HG02588 (cell line): Measurements from ENCODE around the gene SLC44A4.

ENCODE experiments used
- ATAC-seq: cut with Tn5 transposase; IDR thresholded peaks from one replicate; pipeline ENCODE4 v1.9.1; 2021; ENCODE audit warnings: mild to moderate bottlenecking, moderate library complexity; ENCODE audit not compliant: unreplicated experiment

The SLC44A4 gene

DNA sequence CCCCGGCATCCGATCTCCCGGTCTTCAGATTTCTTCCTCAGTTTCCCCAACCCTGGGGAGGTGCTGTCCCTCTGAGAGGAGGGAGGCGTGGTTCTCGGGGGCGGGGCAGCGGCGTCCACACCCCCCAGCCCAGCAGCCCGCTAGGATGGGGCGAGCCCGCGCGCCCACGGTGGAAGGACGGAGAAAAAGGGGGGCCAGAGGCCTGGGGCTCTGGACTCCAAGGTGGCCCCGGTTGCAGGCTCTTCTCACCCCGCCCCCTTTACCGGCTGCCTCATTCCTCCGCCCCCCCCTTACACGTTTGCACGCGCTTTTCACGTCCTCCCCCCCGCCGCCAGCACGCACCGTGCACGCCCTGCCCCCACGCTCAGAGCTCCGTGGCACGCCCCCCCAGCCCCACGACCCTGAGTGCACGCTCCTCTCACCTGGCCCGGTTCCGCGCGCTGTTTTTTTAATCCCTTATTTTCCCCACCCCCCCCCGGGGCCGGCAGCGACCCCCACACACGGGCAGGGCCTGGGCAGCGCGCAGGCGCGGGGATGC is 22.7 kb upstream of the SLC44A4 start:
- no peak for ATAC-seq

DNA sequence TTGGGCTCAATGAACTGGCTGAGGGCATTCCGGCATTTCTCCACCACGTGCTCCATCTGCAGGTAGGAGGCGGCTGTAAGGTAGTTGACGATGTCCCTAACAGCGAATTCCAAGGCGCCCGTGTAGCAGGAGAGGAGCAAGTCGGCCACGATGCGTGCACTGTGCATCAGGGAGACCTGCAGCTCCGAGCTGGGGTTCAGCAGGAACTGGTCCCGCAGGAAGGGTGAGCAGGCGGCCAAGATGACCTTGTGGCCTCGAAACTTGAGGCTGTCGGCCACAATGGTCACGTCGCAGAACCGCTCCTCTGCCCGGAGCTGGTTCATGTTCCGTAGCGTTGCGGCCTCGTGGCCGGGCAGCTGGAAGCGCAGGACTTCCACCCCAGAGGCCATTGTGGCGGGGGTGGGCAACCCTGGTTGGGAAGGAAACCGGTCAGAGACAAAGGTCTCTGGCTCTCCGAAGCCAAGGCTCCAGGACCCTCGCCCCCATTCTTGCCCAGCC is 22.2 kb upstream of the SLC44A4 start:
- no peak for ATAC-seq

DNA sequence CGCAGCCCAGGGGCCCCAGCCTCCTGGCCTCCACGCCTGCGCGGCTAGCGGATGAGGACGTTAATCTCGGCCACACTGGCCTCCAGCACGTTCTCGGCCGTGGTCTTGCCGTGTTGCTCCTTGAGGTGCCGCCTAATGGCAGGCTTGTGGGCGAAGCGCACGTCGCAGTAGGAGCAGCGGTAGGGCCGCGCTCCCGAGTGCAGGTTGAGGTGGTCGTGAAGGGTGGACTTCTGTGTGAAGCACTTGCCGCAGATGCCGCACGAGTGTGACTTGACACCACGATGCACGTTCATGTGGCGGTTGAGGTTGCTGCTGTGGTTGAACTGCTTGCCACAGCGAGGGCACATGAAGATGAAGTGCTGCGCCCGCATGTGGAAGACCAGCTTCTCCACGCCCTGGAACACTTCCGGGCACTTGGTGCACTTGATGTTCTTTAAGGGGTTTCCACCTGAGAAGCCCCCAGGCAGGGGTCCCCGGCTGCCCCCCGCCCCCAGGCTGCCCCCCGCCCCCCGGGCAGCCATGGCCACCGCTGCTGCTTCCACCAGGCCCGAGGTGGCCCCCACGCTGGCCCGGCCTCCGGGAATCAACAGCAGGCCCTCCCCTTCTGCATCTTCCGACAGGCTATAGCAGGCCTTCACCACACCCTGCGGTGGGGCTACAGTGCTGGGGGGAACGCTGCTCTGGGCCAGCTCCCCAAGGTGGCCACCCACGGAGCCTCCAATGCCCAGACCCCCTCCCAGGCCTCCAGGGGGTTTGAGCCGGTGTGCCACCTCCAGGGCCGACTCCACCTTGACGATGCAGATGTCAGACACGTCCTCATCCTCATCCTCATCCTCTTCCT is 21.3 kb upstream of the SLC44A4 start:
- no peak for ATAC-seq

DNA sequence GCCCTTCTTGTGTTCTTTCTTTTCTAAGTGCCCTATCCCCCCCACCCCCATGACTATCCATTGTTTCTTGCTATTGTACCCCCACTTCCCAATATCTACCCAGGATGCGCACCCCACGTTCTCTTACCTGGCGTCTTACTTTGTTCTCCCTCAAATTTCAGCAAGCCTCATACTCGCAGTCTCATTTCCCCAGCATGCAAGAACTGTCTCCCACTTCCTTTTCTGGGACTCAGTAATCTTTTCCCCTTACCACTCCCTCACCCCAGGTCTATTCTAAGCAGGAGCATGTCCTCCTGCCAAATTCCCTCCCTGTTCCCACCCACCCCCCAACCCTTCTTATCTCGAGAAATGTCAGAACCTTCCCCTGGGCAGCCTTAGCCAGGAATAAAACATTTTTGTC is 20.4 kb upstream of the SLC44A4 start:
- ATAC-seq, result no peak

DNA sequence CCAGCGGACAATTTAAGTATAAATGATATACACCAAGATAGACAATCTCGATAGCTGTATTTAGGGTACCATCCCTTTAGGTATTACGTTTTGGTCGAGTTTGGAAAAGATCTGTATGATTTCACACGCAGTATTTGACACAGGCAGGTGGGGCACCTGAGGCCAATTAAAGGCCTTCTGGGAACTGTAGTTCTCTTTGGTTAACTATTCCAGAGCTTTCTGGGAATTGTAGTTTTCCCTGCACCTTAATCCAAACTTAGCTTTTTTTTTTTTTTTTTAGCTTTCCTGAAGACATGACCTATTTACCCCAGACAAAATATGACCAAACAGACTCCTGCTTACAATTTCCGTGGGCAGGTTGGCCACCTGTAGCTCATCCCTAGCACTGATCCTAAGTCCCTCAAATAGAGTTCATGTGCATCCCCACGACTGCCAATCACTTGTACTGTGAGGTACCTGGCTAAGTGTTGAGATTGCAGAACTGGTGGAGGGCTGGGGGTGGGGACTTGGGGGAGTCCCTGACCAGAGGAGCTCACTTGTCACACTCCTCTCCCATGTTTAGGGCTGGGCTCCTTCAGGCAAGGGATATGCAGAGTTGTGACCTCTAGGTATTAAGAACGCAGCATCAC is 19.7 kb upstream of the SLC44A4 start:
- no peak for ATAC-seq

DNA sequence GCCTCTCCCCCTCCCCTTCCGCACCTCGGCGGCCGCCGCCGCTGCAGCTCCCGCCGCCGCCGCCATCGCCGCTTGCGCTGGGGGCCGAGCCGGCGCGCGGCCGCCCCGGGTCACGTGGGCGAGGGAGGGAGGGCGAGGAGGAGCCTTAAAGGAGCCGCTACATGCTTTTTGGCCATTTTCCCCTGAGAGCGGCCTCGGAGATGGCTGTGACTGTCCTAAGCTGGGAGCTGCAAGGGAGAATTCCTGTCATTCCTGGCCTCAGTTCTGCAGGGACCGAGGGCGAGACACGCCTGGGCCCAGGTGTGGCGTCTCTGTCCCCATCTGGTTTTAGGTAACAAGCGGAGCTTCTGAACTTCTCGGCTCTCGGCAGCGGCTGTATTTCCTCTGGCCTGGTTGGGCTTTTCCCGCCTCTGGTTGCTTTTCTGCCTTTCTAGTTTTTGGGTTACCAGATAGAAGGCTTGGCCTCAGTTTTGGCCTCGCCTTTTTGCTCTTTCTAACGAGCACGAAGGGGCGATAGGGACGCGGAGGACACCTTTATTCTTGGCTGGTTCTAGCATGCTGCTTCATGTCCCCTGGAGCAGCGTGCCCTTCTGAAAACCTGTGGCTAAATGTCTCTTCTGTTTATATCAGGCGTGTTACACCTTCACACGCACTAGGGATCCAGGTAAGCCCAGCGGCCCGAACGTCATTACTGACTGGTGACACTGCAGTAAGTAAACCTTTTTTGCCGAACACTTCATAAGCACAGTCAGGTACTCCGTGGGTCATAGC is 19.0 kb upstream of the SLC44A4 start, which contains the start of gene EHMT2:
Gene EHMT2, minus strand, starts transcription at position 87 of the 771 bp plus-strand sequence. Its CDS starts 21 bp downstream, at position 66.
- peak; percentile 46 for ATAC-seq

DNA sequence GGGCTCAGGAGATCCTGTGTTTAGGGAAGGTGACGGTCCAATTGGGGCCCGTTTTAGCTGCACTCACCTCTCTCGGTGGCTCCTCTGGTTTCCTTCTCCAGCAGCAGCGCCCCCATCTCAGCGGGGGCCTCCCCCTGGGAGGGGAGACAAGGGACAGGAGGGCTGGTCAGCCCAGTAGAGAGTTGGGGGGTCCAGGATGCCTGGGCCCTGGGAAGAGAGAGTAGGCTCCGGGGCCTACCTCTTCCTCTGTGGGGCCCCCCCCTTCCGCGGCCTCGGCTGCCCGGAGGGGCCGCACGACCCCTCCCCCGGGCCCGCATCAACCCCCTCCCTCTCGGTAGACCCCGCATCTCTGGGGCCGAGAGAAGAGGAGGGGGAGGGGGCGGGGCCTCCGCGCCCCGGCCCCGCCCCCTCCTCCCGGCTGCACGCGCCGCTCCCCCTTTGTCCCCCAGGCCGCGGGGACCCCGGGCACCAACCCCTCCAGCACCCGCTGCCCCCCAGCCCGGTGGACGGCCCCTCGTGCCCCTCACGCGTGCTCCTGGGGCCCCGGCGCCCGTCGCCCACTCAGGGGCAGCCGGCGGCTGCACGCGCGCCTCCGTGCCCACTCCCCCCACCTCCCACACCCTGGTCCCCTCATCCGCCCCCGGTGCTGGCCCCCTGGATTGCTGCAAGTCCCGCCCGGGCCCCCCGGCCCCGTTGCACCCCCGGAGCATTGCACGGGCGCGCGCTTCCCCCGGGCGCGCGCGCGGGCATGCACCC is 18.2 kb upstream of the SLC44A4 start:
- no peak for ATAC-seq

DNA sequence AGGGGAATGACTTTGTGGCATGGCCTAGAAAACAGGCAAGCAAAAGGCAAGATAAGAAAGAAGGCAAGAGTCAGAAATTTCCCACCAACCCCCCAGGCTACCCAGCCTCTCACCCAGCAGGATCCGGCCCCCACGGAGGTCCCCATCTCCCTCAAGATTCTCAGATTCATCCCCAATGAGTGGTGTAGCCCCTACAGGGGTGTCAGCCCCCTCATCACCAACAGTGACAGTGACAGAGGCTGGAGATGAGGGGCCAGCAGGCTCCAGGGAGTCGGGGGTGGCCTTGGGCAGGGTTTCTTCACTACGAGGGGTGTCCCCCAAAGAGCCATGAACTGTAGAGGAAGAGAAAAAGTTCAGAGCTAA is 17.7 kb upstream of the SLC44A4 start:
- ATAC-seq, result no peak

DNA sequence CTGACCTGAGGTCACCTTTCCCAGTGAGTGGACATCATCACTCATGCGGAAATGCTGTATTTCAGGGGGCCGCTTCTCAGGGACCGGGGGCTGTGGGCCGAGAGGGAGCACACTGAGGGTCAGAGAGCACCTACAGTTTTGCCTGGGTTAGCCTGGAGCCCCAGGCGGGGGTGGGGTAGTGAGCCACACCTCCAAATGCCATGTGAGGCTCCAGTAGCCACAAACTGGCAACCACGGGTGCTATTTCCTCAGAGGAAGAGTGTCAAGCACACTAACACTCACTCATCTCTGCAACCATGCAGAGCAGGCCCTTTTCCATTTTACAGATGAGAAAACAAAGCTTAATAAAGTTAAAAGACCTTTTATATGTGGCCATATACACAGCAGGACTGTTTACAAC is 14.0 kb upstream of the SLC44A4 start:
- no peak for ATAC-seq

DNA sequence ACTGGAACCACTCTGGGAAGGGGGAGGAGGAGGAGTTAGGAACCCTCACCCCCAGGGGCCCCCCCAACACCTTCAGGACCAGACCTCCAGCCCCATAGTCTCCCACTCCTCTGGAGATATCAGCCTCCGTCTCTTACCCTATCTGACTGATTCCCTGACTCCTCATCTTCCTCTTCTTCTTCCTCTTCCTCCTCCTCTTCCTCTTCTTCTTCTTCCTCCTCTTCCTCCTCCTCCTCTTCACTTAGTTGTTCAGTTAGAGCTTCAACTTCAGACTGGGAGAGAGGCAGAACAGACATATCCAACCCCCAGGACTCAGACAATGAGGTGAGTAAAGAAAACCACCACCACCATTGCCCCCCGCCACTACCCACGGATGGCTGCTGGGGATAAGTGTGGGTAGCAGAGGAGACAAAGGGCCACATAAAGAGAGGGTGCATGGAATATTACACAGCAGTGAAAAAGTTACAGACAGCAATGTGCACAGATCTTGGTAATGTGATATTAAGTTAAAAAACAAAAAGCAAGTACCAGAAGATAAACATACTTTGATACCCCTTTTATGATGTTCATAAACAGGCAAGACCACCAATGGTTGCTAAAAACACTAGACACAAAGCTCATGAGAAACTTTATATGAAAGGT is 10.7 kb upstream of the SLC44A4 start:
- ATAC-seq, result no peak

DNA sequence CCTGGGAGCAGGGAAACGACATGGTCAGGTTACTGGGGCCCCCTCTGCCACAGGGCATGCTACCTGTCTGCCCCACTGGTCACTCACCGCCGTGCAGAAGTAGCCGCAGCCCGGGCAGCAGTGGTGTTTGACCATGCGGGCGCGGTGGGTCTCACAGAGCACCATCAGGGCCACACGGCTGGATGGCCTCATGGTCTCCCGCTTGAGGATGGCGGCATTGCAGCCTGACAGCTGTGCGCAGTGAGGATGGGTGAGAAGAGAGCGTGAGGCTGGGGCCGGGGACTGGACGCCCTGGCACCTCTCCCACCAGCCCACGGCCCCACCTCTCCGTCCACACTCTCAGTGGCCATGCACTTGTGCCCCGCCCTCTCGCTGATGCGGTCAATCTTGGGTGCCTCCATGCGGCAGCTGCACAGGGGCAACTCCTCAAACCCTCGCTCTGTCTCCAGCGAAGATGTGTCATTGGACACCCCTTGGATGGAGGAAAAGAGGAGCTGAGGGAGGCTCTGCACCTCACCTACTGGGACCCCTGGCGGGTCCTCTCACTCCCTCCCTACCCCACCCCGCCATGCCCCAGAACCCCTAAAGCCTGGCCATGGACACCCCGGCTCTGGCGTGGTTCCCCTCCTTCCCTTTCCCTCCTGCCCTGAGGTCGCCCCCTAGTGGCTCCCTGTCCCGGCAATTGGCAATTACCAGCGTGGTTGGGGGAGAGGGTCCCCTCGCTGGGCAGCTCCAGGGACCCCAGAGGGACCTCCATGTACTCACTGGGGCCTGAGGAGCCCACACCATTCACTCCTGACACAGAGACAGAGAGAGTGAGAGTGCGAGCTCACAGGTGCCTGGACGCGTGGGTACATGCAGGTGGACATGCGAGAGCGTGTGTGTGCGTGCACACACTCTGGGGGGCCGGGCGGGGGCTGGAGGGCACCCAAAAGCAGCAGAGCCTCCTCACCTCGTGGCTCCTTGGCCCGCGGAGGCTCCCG is 9.8 kb upstream of the SLC44A4 start:
- ATAC-seq, result no peak

DNA sequence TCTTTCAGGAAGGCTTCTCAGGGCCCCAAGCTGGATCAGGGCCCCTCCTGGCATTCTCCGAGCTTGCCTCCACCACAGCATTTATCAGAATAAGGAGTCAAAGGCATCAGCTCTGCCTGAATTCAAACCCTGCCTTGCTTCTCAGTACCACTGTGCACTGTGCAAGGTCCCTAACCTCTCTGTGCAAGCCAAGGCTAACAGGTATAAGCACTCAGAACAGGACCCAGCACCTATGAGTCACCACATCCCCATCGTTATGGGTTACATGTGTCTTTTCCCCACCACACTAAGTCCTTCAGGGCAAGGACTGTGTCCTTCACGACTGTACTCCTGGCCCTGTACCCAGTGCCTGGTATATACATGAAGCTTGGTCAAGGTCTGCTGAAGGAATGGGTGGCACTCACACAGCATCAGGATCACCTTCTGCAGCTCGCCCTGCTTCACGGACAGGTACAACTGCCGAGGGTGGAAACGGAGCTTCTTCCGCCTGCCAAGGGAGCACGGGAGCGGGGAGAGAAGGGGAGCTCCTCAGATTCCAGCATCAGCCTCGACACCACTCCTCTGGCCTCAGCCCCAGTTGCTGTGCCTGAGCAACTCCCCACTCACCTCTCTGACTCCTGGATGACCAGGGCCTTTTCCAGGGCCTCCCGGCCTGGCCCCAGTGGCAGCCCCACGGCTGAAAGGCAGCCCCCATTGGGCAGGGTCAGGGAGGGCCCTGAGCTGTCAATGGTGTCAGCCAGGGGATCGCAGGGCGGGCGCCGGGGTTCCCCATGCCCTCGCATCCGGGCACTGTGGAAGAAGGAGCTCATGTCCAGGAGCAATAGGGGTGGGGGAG is 8.6 kb upstream of the SLC44A4 start:
- no peak for ATAC-seq

DNA sequence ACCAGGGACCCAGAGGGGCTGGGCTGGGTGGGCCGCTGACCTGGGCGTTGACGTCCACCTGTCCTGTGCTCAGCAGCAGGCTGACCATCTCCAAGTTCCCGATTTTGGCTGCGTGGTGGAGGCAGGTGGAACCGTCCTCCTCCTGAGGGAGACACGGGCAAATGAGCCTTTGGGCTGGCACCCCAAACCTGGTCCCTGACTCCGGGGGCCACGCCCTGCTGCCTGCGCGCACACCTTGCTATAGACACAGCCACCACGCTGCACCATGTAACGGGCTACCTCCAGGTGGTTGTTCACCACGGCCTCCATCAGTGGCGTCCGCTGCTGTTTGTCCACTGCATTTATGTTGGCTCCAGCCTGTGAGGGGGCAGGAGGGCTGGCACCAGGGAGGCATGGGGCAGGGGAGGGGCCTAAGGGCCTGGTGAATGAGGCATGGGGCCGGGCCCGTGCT is 7.8 kb upstream of the SLC44A4 start:
- no peak for ATAC-seq

DNA sequence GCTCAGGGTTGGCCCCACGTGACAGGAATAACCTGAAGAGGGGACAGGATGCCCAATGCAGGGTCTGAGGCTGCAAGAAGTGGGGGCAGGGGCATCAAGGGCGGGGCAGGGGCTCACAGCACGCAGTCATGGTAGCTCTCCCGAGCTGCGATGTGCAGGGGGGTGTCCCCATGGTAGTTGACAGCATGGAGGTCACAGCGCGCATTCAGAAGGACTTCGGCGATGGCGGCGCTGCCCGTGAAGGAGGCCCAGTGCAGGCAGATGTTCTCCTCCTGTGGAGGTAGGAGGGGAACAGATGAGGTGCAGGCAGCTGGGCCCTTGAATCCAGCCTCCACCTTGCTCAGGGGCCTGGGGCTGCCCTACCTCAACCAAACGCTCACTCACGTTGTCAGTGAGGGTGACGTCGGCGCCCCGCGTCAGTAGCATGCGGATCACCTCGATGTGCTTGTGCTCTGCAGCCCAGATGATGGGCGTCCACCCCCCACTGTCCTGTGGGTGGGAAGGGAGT is 5.8 kb upstream of the SLC44A4 start:
- no peak for ATAC-seq

DNA sequence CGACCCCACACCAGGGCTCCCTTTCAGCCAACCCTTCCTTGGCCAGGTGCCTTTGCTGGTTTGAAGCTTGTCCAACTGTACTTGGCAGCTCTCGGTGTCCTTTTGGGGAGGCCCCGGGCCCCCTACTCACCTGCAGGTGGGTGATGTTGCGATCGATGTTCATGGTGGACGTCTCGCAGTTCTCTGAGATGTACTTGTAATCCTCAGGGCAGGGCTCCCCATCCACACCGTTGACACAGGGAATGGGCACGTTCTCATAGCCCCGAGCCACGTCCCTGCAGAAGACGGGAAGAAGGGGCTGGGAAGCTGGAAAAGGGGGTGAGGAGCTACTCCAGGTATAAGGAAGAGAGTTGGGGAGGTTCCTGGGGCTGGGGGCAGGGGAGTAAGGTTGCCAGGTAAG is 4.9 kb upstream of the SLC44A4 start:
- no peak for ATAC-seq

DNA sequence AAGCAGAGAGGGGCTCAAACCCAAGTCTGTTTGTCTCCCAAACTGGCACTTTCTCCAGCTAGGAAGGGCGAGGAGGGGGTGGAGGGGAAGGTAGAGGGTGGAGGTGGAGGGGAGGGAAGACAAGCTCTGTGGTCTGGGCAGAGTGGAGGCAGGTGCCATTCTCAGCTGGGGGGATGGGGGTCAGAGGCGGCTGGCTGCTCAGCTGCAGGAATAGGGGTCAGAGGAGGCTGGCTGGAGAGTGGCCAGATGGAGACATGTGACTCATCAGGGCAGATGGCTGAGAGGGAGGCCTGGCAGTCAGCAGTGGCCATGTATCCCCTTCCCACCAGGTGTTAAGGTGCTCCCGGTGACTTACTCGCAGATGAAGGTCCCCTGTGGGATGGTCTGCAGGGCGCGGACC is 3.5 kb upstream of the SLC44A4 start:
- ATAC-seq, result no peak

DNA sequence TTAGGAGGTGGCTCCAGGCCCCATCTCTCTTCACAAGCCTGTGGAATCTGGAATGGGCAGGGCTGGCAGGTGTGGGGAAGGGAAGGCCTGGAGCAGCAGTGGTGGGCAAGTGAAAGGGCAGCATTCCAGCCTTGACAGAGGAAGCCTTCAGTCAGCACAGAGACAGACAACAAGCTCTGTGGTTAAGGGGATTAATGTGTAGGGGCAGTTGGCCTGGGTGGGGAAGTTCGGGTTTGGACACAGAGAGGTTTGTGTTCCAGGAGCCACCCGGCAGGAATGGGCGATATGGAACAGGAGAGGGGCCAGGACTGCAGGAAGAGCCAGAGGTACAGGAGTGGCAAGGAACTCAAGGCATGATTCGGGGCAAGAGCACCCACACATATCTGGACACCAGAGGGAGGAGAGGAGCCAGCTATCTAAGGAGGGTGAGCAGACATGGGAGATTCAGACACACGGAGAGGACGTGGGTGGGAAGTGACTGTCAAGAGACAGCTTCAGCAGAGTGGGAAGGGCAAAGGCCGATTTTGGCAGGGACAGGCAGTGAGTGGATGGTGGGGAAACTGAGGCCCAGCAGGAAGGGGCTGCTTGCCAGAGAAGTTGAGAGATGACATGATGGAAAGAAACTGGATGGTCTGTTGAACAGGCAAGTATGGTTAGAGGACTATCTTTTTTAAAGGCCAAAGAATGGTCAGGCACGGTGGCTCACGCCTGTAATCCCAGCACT is 2.5 kb upstream of the SLC44A4 start:
- no peak for ATAC-seq
